Measurements from ENCODE around the gene GABRB1. TPM values are rescaled to one million over a fixed set of nuclear protein-coding genes. Genes with fewer than 3 reads are reported as not detected.

The GABRB1 gene
- under 1 TPM; 0.35 to 0.92 (median 0.57) TPM for polyA plus RNA-seq (ENCODE audit: insufficient read length in 4 of 4)

- peak; percentile 56 to 63 (median 57) for DNase-seq (ENCODE audit: low read depth in 4 of 4, low spot score in 2 of 4)
Observed at GRCh38 chr4:47031011-47031678, at the start of gene GABRB1. Gene GABRB1 (plus strand): TSS chr4:47031567.

DNA sequence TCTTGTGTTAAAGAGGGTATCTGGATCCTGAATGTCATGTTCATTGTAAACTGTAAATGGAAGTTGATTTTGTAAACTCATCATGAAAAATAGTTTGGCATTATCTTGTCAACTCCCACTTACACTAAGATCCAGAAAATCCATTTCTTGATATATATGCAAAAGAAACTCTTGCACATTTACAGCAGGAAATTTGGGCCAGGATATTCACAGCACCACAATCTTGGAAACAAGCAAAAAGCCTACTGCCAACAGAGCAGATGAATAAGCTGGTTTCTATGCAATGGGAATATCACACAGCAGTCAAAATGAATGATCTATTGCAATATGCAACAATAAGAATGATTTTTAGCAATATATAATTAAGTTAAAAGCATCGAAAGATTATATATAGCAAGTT lies 46.6 kb upstream of the GABRB1 start:
- no peak for DNase-seq (ENCODE audit: low read depth in 4 of 4, low spot score in 2 of 4)

DNA sequence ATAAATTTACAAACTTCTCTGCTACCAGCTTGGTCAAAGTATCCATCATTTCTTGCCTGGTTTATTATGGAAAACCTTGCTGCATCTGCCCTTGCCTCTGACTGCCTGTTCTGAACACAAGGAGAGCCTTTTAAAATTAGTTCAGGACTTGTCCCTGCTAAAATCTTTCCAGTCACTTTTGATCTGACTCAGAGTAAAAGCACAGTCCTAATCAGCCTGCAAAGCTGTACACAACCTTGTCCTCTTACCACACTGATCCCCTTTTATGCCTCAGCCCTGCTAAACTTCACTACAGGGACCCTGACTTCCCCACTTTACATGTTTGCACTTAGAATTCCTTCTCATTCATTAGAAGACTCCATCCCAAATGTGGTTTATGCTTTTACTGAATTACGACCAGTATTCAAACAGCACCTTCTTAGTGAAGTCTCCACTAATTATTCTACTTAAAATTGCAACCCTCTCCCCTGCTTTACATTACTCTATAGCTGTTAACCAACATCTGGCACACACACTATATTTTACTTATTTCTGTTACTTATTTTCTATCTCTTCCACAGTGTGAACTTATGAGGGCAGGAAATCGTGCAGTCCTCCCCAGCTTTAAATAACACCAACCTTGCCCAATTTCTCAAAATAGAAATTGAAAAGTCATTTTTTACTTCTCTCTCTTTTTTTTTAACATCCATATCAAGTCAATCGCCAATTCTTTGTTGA lies 44.3 kb upstream of the GABRB1 start:
- DNase-seq (ENCODE audit: low read depth in 4 of 4, low spot score in 2 of 4) = no peak

DNA sequence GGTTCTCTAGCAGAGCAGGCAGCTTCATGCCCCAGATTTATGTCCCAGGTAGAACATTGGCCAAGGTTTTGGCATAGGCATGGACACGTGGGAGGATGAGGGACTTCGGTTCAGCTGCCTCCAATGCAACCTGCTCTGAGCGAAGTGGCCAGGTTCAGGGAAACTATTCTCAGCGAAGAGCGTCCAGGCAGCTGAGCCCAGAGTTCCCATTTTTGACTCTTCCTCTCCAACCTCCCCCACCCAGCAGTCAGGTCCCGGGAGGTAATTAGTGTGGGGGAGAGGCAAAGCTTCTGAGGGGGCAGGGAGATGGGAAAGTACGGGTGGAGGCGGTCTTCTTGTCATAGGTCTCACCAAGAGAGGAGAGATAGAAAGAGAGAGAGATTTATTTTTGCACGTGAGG lies 39.0 kb upstream of the GABRB1 start:
- no peak for DNase-seq (ENCODE audit: low read depth in 4 of 4, low spot score in 2 of 4)

DNA sequence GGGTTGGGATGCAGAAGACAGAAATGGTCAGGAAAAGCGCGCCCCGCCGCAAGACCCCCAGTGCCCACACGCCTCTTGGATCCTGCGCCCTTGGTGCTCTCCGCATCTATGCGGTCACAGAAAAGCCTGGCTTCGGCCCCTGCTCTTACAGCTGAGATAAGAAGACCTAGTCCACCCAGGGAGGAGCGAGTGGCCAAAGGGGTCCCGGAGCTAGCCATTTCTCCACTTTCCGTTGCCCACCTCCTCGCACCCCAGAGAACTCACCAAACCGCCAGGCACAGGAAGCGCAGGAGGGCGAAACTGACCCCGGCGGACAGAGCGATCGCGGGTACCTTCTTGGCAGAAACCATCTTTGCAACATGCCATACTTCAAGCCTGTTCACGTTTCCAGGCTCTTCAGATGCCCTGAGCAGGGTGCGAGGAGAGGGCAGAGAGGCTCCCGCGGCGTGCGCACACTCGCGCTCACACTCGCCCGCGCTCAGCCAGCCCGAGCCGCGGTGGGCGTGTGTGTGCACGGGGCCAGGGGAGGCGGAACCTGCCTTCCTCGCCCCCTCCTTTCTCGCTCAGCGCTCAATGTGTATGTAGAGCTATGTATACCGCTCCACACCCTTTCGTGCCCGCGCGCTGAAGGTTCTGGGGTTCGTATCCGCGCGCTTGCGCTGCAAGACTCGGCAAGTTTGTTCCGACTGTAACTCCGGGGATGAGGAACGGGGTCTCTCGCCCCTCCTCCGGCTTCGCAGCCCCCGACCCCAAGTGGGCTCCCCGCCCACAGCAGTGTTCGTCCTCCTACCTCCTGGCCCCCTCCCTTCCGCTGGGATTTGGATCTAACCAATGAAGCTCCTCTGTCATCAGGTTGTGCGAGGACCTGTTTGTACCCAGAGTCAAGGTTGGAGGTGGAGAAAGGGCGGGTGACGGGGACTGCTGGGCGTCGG lies 38.0 kb upstream of the GABRB1 start, which contains the start of gene GABRA4:
GABRA4 (minus strand) TSS at position 507 of the 932 bp plus-strand sequence; CDS start at position 350, 157 bp downstream.
- no peak for DNase-seq (ENCODE audit: low read depth in 4 of 4, low spot score in 2 of 4)

- no peak for DNase-seq (ENCODE audit: low read depth in 4 of 4, low spot score in 2 of 4)
Observed at GRCh38 chr4:46994007-46994405, 37.4 kb upstream of the GABRB1 start.

DNA sequence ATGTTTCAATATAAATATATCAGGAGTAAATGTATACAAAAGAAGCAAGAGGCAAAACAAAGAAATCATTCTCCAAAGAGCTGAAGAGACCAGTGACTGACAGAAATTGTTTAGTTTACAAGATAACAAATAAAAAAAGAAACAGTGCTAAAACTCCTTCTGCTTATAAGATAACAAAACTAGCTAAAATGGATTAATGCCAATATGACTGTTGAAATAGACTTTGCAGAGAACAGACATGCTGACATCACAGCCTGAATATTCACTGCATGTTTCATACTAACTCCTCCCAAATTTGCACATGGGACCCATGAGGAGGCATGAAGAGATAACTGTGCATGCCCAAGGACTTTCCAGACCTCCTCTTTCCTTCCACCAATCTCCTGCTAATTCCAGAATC lies 31.8 kb upstream of the GABRB1 start:
- DNase-seq (ENCODE audit: low read depth in 4 of 4, low spot score in 2 of 4) = no peak

- no peak for DNase-seq (ENCODE audit: low read depth in 4 of 4, low spot score in 2 of 4)
Observed at GRCh38 chr4:47000406-47000805, 31.0 kb upstream of the GABRB1 start.

DNA sequence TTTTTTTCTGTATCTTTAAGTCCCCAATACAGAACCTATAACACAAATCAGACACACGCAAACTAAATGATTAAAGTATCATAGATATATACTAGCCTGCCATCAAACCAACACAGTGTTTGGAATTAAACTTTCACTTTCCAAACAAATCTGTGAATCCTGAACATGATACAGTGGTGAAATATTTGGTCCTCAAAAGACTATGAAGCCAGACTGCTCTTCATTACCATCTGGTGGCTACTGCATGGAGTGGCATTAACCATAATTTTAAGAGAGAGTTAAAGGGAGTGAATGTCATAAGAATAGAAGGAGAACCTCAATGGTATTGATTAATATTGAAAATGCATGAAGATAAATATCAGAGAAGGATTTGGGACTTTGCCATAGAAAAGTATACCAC lies 28.8 kb upstream of the GABRB1 start:
- DNase-seq (ENCODE audit: low read depth in 4 of 4, low spot score in 2 of 4) = no peak

DNA sequence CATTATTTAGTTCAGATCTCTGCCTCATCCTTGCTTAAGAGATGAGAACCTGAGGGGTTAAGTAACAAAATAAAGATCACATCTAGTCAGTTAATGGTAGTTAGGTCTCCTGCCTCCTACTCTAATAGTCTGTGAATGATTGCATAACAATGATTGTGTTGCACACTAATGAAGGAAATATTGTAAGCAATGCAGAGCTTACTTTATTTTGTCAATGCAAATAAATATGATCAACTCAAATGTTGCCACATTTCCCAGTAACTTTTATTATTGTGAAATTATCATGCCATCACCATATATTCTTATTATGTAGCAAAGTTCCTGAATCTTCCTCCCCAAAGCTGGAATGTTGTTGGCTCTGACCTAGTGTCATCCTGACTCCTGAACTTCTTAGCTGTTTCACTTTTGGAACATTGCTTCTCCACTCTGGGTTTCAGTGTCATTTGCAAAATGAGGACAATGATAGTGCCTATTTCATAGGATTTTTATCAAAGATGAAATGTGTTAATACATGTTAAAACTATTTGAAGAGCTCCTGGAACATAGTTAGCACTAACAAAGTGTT lies 20.9 kb upstream of the GABRB1 start:
- no peak for DNase-seq (ENCODE audit: low read depth in 4 of 4, low spot score in 2 of 4)

- no peak for DNase-seq (ENCODE audit: low read depth in 4 of 4, low spot score in 2 of 4)
Observed at GRCh38 chr4:47010912-47011446, 20.4 kb upstream of the GABRB1 start.

- DNase-seq (ENCODE audit: low read depth in 4 of 4, low spot score in 2 of 4) = no peak
Observed at GRCh38 chr4:47012676-47013075, 18.7 kb upstream of the GABRB1 start.

DNA sequence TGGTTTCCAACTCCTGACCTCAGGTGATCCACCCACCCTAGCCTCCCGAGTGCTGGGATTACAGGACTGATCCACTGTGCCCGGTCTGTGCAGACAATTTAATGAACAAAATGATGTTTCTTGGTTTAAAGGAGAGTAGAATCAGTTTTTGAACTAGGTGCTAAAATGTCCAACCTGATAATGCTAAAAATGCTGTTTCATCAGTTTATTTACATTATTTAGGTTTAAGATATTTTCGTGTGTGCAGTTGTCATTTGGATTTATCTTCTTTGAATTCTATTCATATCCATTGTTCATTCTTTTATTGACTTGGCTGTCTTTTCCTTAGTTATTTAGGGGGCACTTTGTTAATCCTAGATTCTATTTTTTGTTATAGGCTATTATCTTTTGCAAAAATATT lies 18.0 kb upstream of the GABRB1 start:
- DNase-seq (ENCODE audit: low read depth in 4 of 4, low spot score in 2 of 4) = no peak

GRCh38 chr4:47017081-47017480 lies 14.3 kb upstream of the GABRB1 start:
- DNase-seq (ENCODE audit: low read depth in 4 of 4, low spot score in 2 of 4) = no peak

GRCh38 chr4:47017494-47017893 lies 13.9 kb upstream of the GABRB1 start:
- DNase-seq (ENCODE audit: low read depth in 4 of 4, low spot score in 2 of 4) = no peak

- DNase-seq (ENCODE audit: low read depth in 4 of 4, low spot score in 2 of 4) = no peak
Observed at GRCh38 chr4:47031751-47032404, 511 bp downstream of the GABRB1 start.

DNA sequence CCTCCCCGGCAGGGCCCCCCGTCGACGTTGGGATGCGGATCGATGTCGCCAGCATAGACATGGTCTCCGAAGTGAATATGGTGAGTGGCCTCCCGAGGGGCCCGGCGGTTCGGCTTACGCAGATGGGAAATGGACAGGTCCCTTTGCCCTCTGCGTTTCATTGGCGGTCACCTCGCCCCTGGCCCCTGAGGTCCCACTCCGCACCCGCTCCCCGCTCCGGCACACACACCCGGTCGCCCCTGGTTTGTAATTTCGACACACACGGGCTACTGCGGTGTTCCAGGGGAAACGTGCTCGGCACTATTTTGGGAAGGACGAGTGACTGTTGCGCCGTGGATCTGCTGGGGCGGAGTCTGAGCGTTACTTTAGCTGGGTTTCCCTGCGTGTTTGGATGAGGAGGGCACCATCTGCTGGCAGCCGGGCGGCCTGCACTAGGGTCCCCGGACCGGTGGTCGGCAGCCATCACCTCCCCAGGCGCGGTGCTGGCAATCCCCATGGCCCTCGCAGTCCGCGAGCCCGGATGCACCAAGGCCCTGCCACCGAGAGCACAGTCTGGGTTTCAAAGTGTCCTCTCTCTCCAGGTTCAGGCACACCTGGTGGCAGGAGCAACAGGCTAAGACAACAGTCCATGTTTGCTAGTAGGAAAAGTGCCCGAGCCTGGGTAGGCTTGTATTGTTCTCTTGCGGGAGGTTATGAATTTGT lies 1.2 kb downstream of the GABRB1 start:
- peak; percentile 31 to 52 (median 44) for DNase-seq (ENCODE audit: low read depth in 4 of 4, low spot score in 2 of 4)

- no peak for DNase-seq (ENCODE audit: low read depth in 4 of 4, low spot score in 2 of 4)
Observed at GRCh38 chr4:47038263-47038662, 6.9 kb downstream of the GABRB1 start.

- no peak for DNase-seq (ENCODE audit: low read depth in 4 of 4, low spot score in 2 of 4)
Observed at GRCh38 chr4:47040828-47041227, 9.5 kb downstream of the GABRB1 start.

Measured in left renal cortex interstitium (tissue), 4 donors.